H1 (cell line): ENCODE data around the gene CEP68. TPM values are rescaled to one million over a fixed set of nuclear protein-coding genes. Genes with fewer than 3 reads are reported as not detected.

Experiments used
- CTCF ChIA-PET: fragments of 300-600 bp; sonication (Branson Sonifier 250); formaldehyde crosslinking; loops from one replicate; lab custom pipeline; 2021; ENCODE audit not compliant: partially characterized antibody; lab: Charles Lee
- POLR2A ChIA-PET: fragments of 300-600 bp; sonication (Branson Sonifier 250); formaldehyde crosslinking; loops from one replicate; lab custom pipeline; 2021; ENCODE audit warnings: inconsistent platforms; ENCODE audit not compliant: partially characterized antibody; lab: Charles Lee
- DNase-seq, 2 experiments: peaks; one replicate each; pipeline versions ENCODE4 v3.0.0 to v3.0.0-alpha.2; 2010 to 2022; ENCODE audit warnings: low spot score in 2 of 2, low read depth in 1 of 2, mixed read lengths in 1 of 2
- FAIRE-seq: peaks from 2 replicates; lab custom pipeline; 2011; peaks lifted over from hg19 to GRCh38; lab: Jason Lieb, UNC
- H2AFZ ChIP-seq: 2 replicates; pipeline ENCODE4 v1.8.1; 2012; ENCODE audit warnings: low read length, inconsistent platforms
- H2AK5ac ChIP-seq: 2 replicates; pipeline ENCODE4 v1.6.1; 2013; ENCODE audit warnings: low read depth, low read length
- H2BK120ac ChIP-seq: replicated peaks from 2 replicates; pipeline ENCODE3; 2013; ENCODE audit warnings: low read depth, low read length, inconsistent platforms
- H2BK12ac ChIP-seq: 2 replicates; pipeline ENCODE4 v1.6.1; 2013; ENCODE audit warnings: low read depth, low read length
- H2BK15ac ChIP-seq: 2 replicates; pipeline ENCODE4 v1.6.1; 2013; ENCODE audit warnings: low read length
- H2BK20ac ChIP-seq: 2 replicates; pipeline ENCODE4 v1.6.1; 2013; ENCODE audit warnings: low read length
- H2BK5ac ChIP-seq: 2 replicates; pipeline ENCODE4 v1.6.1; 2013; ENCODE audit warnings: low read depth, low read length
- H3K14ac ChIP-seq: 2 replicates; pipeline ENCODE4 v1.6.1; 2013; ENCODE audit warnings: inconsistent platforms; ENCODE audit not compliant: insufficient read length
- H3K18ac ChIP-seq: 2 replicates; pipeline ENCODE4 v1.6.1; 2013; ENCODE audit warnings: low read length; ENCODE audit errors: extremely low read depth
- H3K23ac ChIP-seq: 2 replicates; pipeline ENCODE4 v1.6.1; 2013; ENCODE audit warnings: inconsistent platforms; ENCODE audit not compliant: insufficient read length
- H3K23me2 ChIP-seq: 2 replicates; pipeline ENCODE4 v1.6.1; 2013; ENCODE audit warnings: low read depth, low read length
- H3K27ac ChIP-seq: 2 replicates; pipeline ENCODE4 v1.6.1; 2011; ENCODE audit warnings: low read depth, low read length, inconsistent platforms
- H3K27me3 ChIP-seq, 4 experiments: replicated peaks in 1 of 4; 1 replicate in 1 of 4; 2 replicates in 3 of 4; pipeline versions ENCODE4 v1.6.1 to v1.8.1; 2011 to 2013; ENCODE audit warnings: low read length in 3 of 4, mild to moderate bottlenecking in 3 of 4, inconsistent platforms in 2 of 4, mixed read lengths in 2 of 4, moderate library complexity in 1 of 4; ENCODE audit not compliant: control insufficient read depth in 3 of 4, insufficient read depth in 3 of 4; ENCODE audit errors: extremely low read depth in 1 of 4
- H3K36me3 ChIP-seq, 4 experiments: 2 replicates each; pipeline versions ENCODE4 v1.6.1 to v1.8.1; 2011 to 2013; ENCODE audit warnings: mild to moderate bottlenecking in 4 of 4, low read length in 3 of 4, moderate library complexity in 2 of 4, control low read depth in 1 of 4, inconsistent platforms in 1 of 4; ENCODE audit not compliant: insufficient read depth in 4 of 4, control insufficient read depth in 2 of 4
- H3K4ac ChIP-seq: replicated peaks from 2 replicates; pipeline ENCODE3; 2013; ENCODE audit warnings: low read length, low read depth, mixed read lengths, inconsistent platforms; ENCODE audit not compliant: insufficient read length
- H3K4me1 ChIP-seq, 4 experiments: replicated peaks in 1 of 4; 1 replicate in 1 of 4; 2 replicates in 3 of 4; pipeline versions ENCODE4 v1.6.1 to v1.8.1; 2011 to 2013; ENCODE audit warnings: low read length in 3 of 4, inconsistent platforms in 2 of 4, mixed read lengths in 1 of 4; ENCODE audit not compliant: insufficient read depth in 4 of 4, control insufficient read depth in 3 of 4
- H3K4me2 ChIP-seq, 2 experiments: 2 replicates each; pipeline versions ENCODE4 v1.6.1 to v1.8.1; 2011 to 2013; ENCODE audit warnings: low read depth in 2 of 2, low read length in 2 of 2, control low read depth in 1 of 2, inconsistent platforms in 1 of 2, mild to moderate bottlenecking in 1 of 2; ENCODE audit not compliant: insufficient read depth in 1 of 2
- H3K4me3 ChIP-seq, 4 experiments: fragments of 200-600, 300-600 bp in 1 of 4; sonication (generic), shearing (Covaris generic), sonication (Bioruptor Twin) in 1 of 4; 2 replicates each; pipeline versions ENCODE4 v1.5.1 to v1.8.1; 2011 to 2016; ENCODE audit warnings: low read length in 4 of 4, low read depth in 3 of 4, control low read depth in 2 of 4, inconsistent platforms in 2 of 4, mild to moderate bottlenecking in 2 of 4, mixed read lengths in 1 of 4, moderate library complexity in 1 of 4; ENCODE audit not compliant: insufficient read depth in 2 of 4; ENCODE audit errors: extremely low read depth in 1 of 4
- H3K56ac ChIP-seq: replicated peaks from 2 replicates; pipeline ENCODE3; 2013; ENCODE audit warnings: low read depth, mild to moderate bottlenecking, mixed read lengths, low read length, inconsistent platforms; ENCODE audit not compliant: insufficient read length
- H3K79me1 ChIP-seq: 2 replicates; pipeline ENCODE4 v1.6.1; 2013; ENCODE audit warnings: low read depth, low read length, control low read depth
- H3K79me2 ChIP-seq, 2 experiments: 2 replicates each; pipeline versions ENCODE4 v1.6.1 to v1.8.1; 2012 to 2013; ENCODE audit warnings: low read length in 2 of 2, mild to moderate bottlenecking in 2 of 2, inconsistent platforms in 1 of 2; ENCODE audit not compliant: insufficient read depth in 2 of 2, control insufficient read depth in 1 of 2
- H3K9ac ChIP-seq, 4 experiments: replicated peaks in 1 of 4; 1 replicate in 1 of 4; 2 replicates in 3 of 4; pipeline versions ENCODE4 v1.6.1 to v1.8.1; 2011 to 2013; ENCODE audit warnings: low read depth in 3 of 4, low read length in 3 of 4, control low read depth in 2 of 4, mild to moderate bottlenecking in 2 of 4, moderate library complexity in 2 of 4, inconsistent platforms in 1 of 4; ENCODE audit errors: extremely low read depth in 1 of 4
- H3K9me3 ChIP-seq, 2 experiments: 2 replicates each; pipeline versions ENCODE4 v1.6.1 to v1.8.1; 2012 to 2013; ENCODE audit warnings: mild to moderate bottlenecking in 2 of 2, moderate library complexity in 2 of 2, control low read depth in 1 of 2, inconsistent platforms in 1 of 2, low read depth in 1 of 2, low read length in 1 of 2, mixed read lengths in 1 of 2; ENCODE audit not compliant: insufficient read depth in 2 of 2
- H4K20me1 ChIP-seq, 2 experiments: replicated peaks in 1 of 2; 2 replicates each; pipeline versions ENCODE3 to v1.8.1; 2011 to 2013; ENCODE audit warnings: inconsistent platforms in 2 of 2, low read length in 2 of 2, mild to moderate bottlenecking in 1 of 2; ENCODE audit not compliant: insufficient read depth in 2 of 2, control insufficient read depth in 1 of 2
- H4K5ac ChIP-seq: 2 replicates; pipeline ENCODE4 v1.6.1; 2013; ENCODE audit warnings: low read length, low read depth, mixed read lengths, inconsistent platforms; ENCODE audit not compliant: insufficient read length
- H4K8ac ChIP-seq: 2 replicates; pipeline ENCODE4 v1.8.0; 2013; ENCODE audit warnings: mild to moderate bottlenecking, moderate library complexity, low read length, inconsistent platforms; ENCODE audit not compliant: insufficient read depth; ENCODE audit errors: extremely low read depth
- H4K91ac ChIP-seq: replicated peaks from 2 replicates; pipeline ENCODE3; 2013; ENCODE audit warnings: low read length, mixed read lengths, inconsistent platforms; ENCODE audit not compliant: insufficient read length
- ASH2L ChIP-seq: fragments of 200-600, 300-600 bp; sonication (generic); IDR thresholded peaks from one replicate; pipeline ENCODE4 v1.7.1; 2017; ENCODE audit warnings: low read length
- CBX5 ChIP-seq: fragments of 300-800, 300-1000 bp; sonication (generic); IDR thresholded peaks from 2 replicates; pipeline ENCODE4 v1.7.1; 2016; ENCODE audit warnings: antibody characterized with exemption, low read length, low read depth
- CHD1 ChIP-seq: IDR thresholded peaks from 2 replicates; pipeline ENCODE4 v1.6.1; 2012; ENCODE audit warnings: low read depth, low read length, improper control_type of control experiment
- CTBP2 ChIP-seq: IDR thresholded peaks from 2 replicates; pipeline ENCODE4 v1.7.0; 2011; ENCODE audit warnings: borderline replicate concordance, mild to moderate bottlenecking, moderate library complexity, mixed read lengths, low read length; ENCODE audit not compliant: insufficient read depth, insufficient read length
- HDAC6 ChIP-seq: IDR thresholded peaks from one replicate; pipeline ENCODE4 v1.7.1; 2012; ENCODE audit warnings: low read depth, mild to moderate bottlenecking, inconsistent platforms, low read length, moderate library complexity
- POLR2AphosphoS5 ChIP-seq: IDR thresholded peaks from 2 replicates; pipeline ENCODE4 v1.6.1; 2011; ENCODE audit warnings: low read depth, low read length
- SAP30 ChIP-seq: fragments of 300-600 bp; sonication (generic); IDR thresholded peaks from 2 replicates; pipeline ENCODE4 v1.7.1; 2012; ENCODE audit warnings: low read length, moderate library complexity, mild to moderate bottlenecking, inconsistent platforms; ENCODE audit not compliant: insufficient read depth, insufficient replicate concordance
- TBP ChIP-seq: IDR thresholded peaks from 2 replicates; pipeline ENCODE4 v1.6.1; 2011; ENCODE audit warnings: low read depth, low read length, improper control_type of control experiment
- YY1 ChIP-seq: IDR thresholded peaks from 2 replicates; pipeline ENCODE4 v1.6.1; 2011; ENCODE audit warnings: low read depth, mild to moderate bottlenecking, low read length
- WGBS, 2 experiments: shearing (Covaris generic) in 1 of 2; methylation state at CpG; one replicate each; pipeline versions ENCODE4 v1.1.6 to v1.1.7; 2013 to 2015; ENCODE audit warnings: low lambda C conversion rate in 2 of 2, mixed read lengths in 2 of 2, inconsistent platforms in 1 of 2, low coverage in 1 of 2, missing lambda C conversion rate in 1 of 2; ENCODE audit not compliant: insufficient replicate concordance in 2 of 2, insufficient coverage in 1 of 2, insufficient read length in 1 of 2; ENCODE audit errors: extremely low coverage in 1 of 2, missing lambda C conversion rate in 1 of 2; 5-methylcytosine and 5-hydroxymethylcytosine counted together
- polyA plus RNA-seq, 7 experiments: library from polyadenylated mRNA; depleted of rRNA in 3 of 7; stranded (reverse) in 5 of 7; unstranded in 2 of 7; fragments of >200 nt in 5 of 7; fragments of 200-250 nt in 2 of 7; gene quantifications; 1 replicate in 5 of 7; 2 replicates in 1 of 7; 4 replicates in 1 of 7; pipeline versions ENCODE4 v1.2.1 to v1.2.3, GENCODE V29; 2011 to 2013; ENCODE audit warnings: missing spikeins in 2 of 7, mixed read lengths in 2 of 7
- total RNA-seq: library from RNA; stranded (reverse); fragmentation: NEBNext Ultra II Directional; extraction: Animal tissue kit (Norgen Biotek cat#: 25700); gene quantifications from 2 replicates; pipeline ENCODE4 v1.2.1, GENCODE V29; 2021

The CEP68 gene
- total and polyA plus RNA-seq, 2 of the 8 experiments (the other 6 are each of a cell fraction or from before 2014, with no cell fraction given): 23.2 to 24.7 TPM

DNA sequence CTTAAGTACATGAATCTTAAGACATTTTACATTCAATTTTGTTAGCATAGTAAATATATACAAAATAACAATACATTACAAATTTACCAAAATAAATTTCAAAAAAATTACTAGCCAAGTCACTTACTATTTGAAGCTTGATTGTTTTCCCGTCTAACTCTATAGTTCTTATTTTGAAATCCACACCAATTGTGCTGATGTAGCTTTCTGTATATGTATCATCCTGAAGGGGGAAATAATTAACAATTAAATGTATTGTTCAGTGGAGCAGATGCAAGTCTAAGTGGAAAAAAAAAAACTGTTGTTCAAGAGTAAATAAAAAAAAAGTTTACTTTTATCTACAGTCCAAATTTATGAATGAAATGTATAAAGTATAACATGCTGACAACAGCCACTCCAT, 41.6 kb downstream of the CEP68 start:
- no peak overlapping the region for H3K4me3 ChIP-seq
- H2BK15ac ChIP-seq: no peak overlapping the region
- no peak overlapping the region for H4K8ac ChIP-seq
- no peak overlapping the region for H4K5ac ChIP-seq
- no peaks in the 10 kb centered on the region for H3K27me3 ChIP-seq
- H3K23me2 ChIP-seq: no peaks in the 10 kb centered on the region
- no peaks in the 10 kb centered on the region; the same call in 1 of the 2 replicates for H3K79me1 ChIP-seq
- no peak overlapping the region for H3K23ac ChIP-seq
- H2BK5ac ChIP-seq: no peak overlapping the region
- H2BK20ac ChIP-seq: no peak overlapping the region
- peaks cover 0 to 6% of the 10 kb centered on the region in 2 experiments; a peak in 2 of 4 replicates for H3K79me2 ChIP-seq
- H3K18ac ChIP-seq: no peak overlapping the region
- ChIA-PET CTCF (no interaction called here), POLR2A (no interaction called here)
- H4K91ac ChIP-seq: no peak overlapping the region
- H3K4me2 ChIP-seq: no peak overlapping the region
- H3K27ac ChIP-seq: no peak overlapping the region
- H3K14ac ChIP-seq: no peak overlapping the region
- H3K4me1 ChIP-seq: no peaks in the 10 kb centered on the region
- no peak overlapping the region for H2BK120ac ChIP-seq
- no peak overlapping the region for H2AK5ac ChIP-seq
- no peak overlapping the region for H2AFZ ChIP-seq
- TF ChIP-seq POLR2AphosphoS5: no peak
- no peak for TF ChIP-seq HDAC6
- TF ChIP-seq YY1: no peak
- TF ChIP-seq ASH2L: no peak
- no peak for TF ChIP-seq CBX5
- no peak for TF ChIP-seq CHD1
- TF ChIP-seq TBP: no peak
- no peak for TF ChIP-seq SAP30
- no peak for TF ChIP-seq CTBP2
- H3K9ac ChIP-seq: no peak overlapping the region
- peaks cover 3 to 46% (median 4%) of the 10 kb centered on the region in 4 experiments; a peak in 5 of 8 replicates for H3K36me3 ChIP-seq
- peaks cover 1 to 2% of the 10 kb centered on the region in 2 experiments for H4K20me1 ChIP-seq
- FAIRE-seq: no peak
- 96% methylated on average over 1 of the region's 1 CpG; no CpG with 5 or more reads in 1 of the 2 experiments for WGBS, 2 experiments
- no peaks in the 10 kb centered on the region for H3K9me3 ChIP-seq
- H2BK12ac ChIP-seq: no peak overlapping the region
- no peak for DNase-seq
- no peak overlapping the region for H3K56ac ChIP-seq
- H3K4ac ChIP-seq: no peak overlapping the region
